Sigmoid colon (tissue), 7 donors: Measurements from ENCODE around the gene REXO1. TPM values are rescaled to one million over a fixed set of nuclear protein-coding genes. Genes with fewer than 3 reads are reported as not detected.

Experiments
- DNase-seq: peaks from one replicate; pipeline ENCODE4 v3.0.0-alpha.2; 2019
- H3K27ac ChIP-seq, 4 donors: fragments of 200-600 bp; sonication (generic); one replicate each; pipeline ENCODE4 v1.5.1; 2016 to 2019; ENCODE audit warnings: mild to moderate bottlenecking in 1 of 4
- H3K27me3 ChIP-seq, 3 donors: fragments of 200-600 bp; sonication (generic); one replicate each; pipeline ENCODE4 v1.5.1; 2019; ENCODE audit warnings: mild to moderate bottlenecking in 1 of 3
- H3K36me3 ChIP-seq, 4 donors: fragments of 200-600 bp; sonication (generic); one replicate each; pipeline ENCODE4 v1.5.1; 2016 to 2019
- H3K4me1 ChIP-seq, 4 donors: fragments of 200-600 bp; sonication (generic); one replicate each; pipeline ENCODE4 v1.5.1; 2017 to 2019
- H3K4me3 ChIP-seq, 4 donors: fragments of 200-600 bp; sonication (generic); one replicate each; pipeline ENCODE4 v1.5.1; 2017 to 2019; ENCODE audit warnings: mild to moderate bottlenecking in 2 of 4, moderate library complexity in 1 of 4
- H3K9me3 ChIP-seq, 4 donors: fragments of 200-600 bp in 3 of 4; sonication (generic) in 3 of 4; one replicate each; pipeline versions ENCODE4 v1.5.1 to v1.6.1; 2013 to 2019
- CTCF ChIP-seq, 4 experiments: fragments of 450-650 bp in 3 of 4; fragments of 200-600 bp in 1 of 4; IDR thresholded peaks; one replicate each; pipeline ENCODE4 v1.5.1; 2016 to 2019; ENCODE audit warnings: antibody characterized with exemption in 4 of 4, mild to moderate bottlenecking in 3 of 4, moderate library complexity in 2 of 4
- EP300 ChIP-seq, 4 donors: sonication (generic); formaldehyde crosslinking; IDR thresholded peaks; one replicate each; pipeline ENCODE4 v1.6.1; 2017; ENCODE audit warnings: antibody characterized with exemption in 4 of 4
- POLR2A ChIP-seq, 2 donors: fragments of 450-650 bp; IDR thresholded peaks; one replicate each; pipeline ENCODE4 v1.6.1; 2016; ENCODE audit warnings: antibody characterized with exemption in 2 of 2, mild to moderate bottlenecking in 2 of 2, moderate library complexity in 2 of 2
- POLR2AphosphoS5 ChIP-seq, 4 donors: sonication (generic); formaldehyde crosslinking; IDR thresholded peaks; one replicate each; pipeline ENCODE4 v1.6.1; 2017; ENCODE audit warnings: antibody characterized with exemption in 4 of 4
- WGBS, 2 donors: extraction: QIAGEN DNeasy Blood & Tissue Kit; methylation state at CpG; one replicate each; pipeline ENCODE4 v1.1.7; 2013; 5-methylcytosine and 5-hydroxymethylcytosine counted together
- intact Hi-C: fragments of 100-400 bp; cut with DNase I; formaldehyde crosslinking; loops from one replicate; pipeline ENCODE4 v1.15.1; 2023
- polyA plus RNA-seq, 3 donors: library from polyadenylated mRNA; stranded (reverse); fragments of 200-250 nt; gene quantifications; one replicate each; pipeline ENCODE4 v1.2.3, GENCODE V29; 2013
- total RNA-seq, 4 donors: library from RNA; depleted of rRNA; stranded (reverse); fragments of >200 nt; gene quantifications; one replicate each; pipeline ENCODE4 v1.1.0, GENCODE V29; 2016
- donor health status: healthy with polysubstance abuse.
- donor health status: Bipolar disorder and iron deficiency.
- donor health status: healthy.

REXO1 gene
- total and polyA plus RNA-seq, 7 donors, result 8.6 to 61.8 (median 11.1) TPM

DNA sequence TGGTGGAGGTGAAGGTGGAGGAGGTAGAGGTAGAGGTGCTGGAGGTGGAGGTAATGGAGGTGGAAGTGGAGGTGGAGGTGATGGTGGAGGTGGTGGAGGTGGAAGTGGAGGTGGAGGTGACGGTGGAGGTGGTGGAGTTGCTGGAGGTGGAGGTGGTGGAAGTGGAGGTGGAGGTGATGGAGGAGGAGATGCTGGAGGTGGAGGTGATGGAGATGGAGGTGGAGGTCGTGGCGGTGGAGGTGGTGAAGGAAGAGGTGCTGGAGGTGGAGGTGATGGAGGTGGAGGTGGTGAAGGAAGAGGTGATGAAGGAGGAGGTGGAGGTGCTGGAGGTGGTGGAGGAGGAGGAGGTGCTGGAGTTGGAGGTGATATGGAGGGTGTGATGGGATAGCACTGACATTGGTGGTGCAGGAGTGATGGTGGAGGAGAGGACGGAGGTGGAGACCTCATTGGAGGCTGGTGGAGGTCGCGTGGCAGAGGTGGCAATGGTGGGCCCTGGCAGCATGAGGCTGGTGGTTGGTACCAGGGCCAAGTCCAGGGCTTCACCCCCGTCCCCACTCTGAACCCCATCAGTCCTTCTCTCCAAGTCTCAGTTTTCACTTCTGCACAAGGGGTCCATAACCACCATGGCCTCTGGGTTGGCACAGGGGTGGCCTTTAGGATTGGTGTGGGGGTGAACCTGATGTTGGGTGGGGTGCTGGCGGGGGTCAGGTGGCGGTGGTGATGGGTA lies 79.2 kb downstream of the REXO1 start:
- Histone ChIP-seq H3K4me3 (no peak overlapping the region), H3K27ac (no peak overlapping the region), H3K27me3 (peaks cover 26 to 94% (median 77%) of the 10 kb centered on the region in 3 donors), H3K9me3 (peaks cover 7 to 14% (median 9%) of the 10 kb centered on the region in 4 donors), H3K36me3 (no peaks in the 10 kb centered on the region), H3K4me1 (peaks cover 0 to 5% (median 0%) of the 10 kb centered on the region in 4 donors)
- intact Hi-C loops, result loop anchor here (2.0 to 10.0 kb wide), 3 partner anchors 97 to 314 kb away; partner anchors contain the start of gene APC2
- 73 to 76% methylated on average over 9 of the region's 9 CpGs for WGBS, 2 donors
- TF ChIP-seq EP300 (IDR thresholded peaks at IDR 0.05) (no peak), POLR2AphosphoS5 (IDR thresholded peaks at IDR 0.05) (no peak), POLR2A (IDR thresholded peaks at IDR 0.05) (no peak), CTCF (IDR thresholded peaks at IDR 0.05) (no peak)
- no peak for DNase-seq

DNA sequence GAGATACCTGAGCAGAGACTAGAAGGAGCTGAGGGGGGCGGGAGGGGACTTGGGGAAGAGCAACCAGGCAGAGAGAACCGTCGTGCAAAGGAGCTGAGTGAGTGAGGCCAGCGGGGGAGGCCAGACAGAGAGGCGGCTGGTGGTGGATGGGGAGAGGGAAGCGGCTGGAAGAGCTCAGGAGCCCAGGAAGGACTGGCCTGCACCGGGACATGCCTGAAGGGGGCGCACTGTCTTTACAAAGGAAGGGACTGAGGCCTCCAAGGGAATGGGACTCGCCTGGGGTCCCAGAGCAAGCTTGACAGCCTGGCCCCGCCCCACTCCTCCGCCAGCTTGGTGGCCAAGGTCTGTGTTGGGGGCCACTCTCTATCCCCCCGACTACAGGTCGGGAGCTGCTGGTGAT lies 80.0 kb downstream of the REXO1 start:
- Histone ChIP-seq H3K4me1 (peaks cover 0 to 5% (median 0%) of the 10 kb centered on the region in 4 donors), H3K4me3 (no peak overlapping the region), H3K36me3 (no peaks in the 10 kb centered on the region), H3K27ac (no peak overlapping the region), H3K9me3 (peaks cover 7 to 14% (median 9%) of the 10 kb centered on the region in 4 donors), H3K27me3 (peaks cover 28 to 94% (median 79%) of the 10 kb centered on the region in 3 donors)
- DNase-seq, result no peak
- TF ChIP-seq POLR2A (IDR thresholded peaks at IDR 0.05), result no peak
- TF ChIP-seq EP300 (IDR thresholded peaks at IDR 0.05), result no peak
- TF ChIP-seq CTCF (IDR thresholded peaks at IDR 0.05), result no peak
- TF ChIP-seq POLR2AphosphoS5 (IDR thresholded peaks at IDR 0.05), result no peak
- 24% methylated on average over 13 of the region's 13 CpGs for WGBS, 2 donors
- intact Hi-C loops, result loop anchor here (2.0 to 10.0 kb wide), 3 partner anchors 96 to 313 kb away; partner anchors contain the start of gene APC2

DNA sequence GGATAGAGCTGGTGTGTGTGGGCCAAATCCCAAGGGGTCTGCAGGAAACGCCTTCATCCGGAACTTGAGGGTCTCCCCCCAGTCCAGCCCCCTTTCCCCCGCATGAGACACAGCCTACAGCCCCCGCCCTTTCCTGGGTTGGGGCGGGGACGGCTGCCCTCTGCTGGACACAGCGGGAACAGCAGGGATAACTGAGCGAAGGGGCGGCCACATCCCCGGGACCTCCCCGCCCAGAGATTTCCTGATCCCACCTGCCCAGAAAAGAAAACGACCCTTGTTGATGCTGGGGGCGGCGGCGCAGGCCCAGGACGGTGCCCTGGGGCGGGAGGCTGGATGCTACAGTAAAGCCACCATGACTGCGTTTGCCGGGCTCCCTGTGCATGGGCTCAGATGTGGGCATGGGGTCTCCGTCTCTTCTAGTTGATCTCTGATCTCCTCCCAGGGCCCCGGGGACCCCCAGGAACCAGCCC lies 80.8 kb downstream of the REXO1 start:
- TF ChIP-seq POLR2A (IDR thresholded peaks at IDR 0.05) (no peak), CTCF (IDR thresholded peaks at IDR 0.05) (peak; percentile 70 to 98 (median 92)), POLR2AphosphoS5 (IDR thresholded peaks at IDR 0.05) (no peak)
- intact Hi-C loops, result loop anchor here (2.0 to 10.0 kb wide), 3 partner anchors 59 to 313 kb away; partner anchors contain the start of gene APC2
- 4% methylated on average over 21 of the region's 21 CpGs for WGBS, 2 donors
- DNase-seq, result no peak
- Histone ChIP-seq H3K4me3 (no peak overlapping the region), H3K27me3 (peaks cover 31 to 98% (median 86%) of the 10 kb centered on the region in 3 donors), H3K36me3 (no peaks in the 10 kb centered on the region), H3K27ac (no peak overlapping the region), H3K4me1 (peaks cover 0 to 5% (median 0%) of the 10 kb centered on the region in 4 donors), H3K9me3 (peaks cover 7 to 14% (median 9%) of the 10 kb centered on the region in 4 donors)

DNA sequence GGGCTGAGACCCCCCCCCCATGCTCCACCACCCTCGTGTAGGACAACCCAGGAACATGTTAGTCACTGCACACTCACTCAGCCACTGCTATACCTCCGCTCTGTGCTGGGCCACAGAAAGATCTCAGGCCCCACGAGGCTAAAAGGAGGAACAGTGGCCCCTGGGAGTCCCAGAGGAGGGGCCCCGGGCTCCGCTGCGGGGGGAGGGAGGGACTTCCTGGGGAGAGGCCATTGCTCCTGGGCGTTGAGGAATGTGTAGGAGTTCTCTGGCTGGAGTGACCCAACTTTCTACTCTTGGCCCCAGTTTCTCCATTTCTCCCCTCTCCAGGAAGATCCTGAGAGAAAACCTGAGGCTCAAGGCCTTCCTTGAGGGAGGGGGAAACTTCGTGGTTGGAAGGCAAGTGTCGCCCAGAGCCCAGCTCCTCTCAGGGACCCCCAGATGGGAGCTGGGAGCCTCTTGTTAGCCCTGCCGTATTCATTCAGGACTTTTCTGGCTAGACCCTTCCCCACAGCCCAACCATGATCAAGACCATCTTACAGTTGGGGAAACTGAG lies 81.4 kb downstream of the REXO1 start:
- TF ChIP-seq POLR2A (IDR thresholded peaks at IDR 0.05), result no peak
- no peak for TF ChIP-seq EP300 (IDR thresholded peaks at IDR 0.05)
- intact Hi-C loops, result loop anchor here (2.0 to 10.0 kb wide), 3 partner anchors 60 to 312 kb away; partner anchors contain the start of gene APC2
- peaks cover 33 to 99% (median 92%) of the 10 kb centered on the region in 3 donors for H3K27me3 ChIP-seq
- H3K27ac ChIP-seq, result no peak overlapping the region
- H3K4me3 ChIP-seq, result no peak overlapping the region
- WGBS, 2 donors, result 16% methylated on average over 10 of the region's 10 CpGs
- DNase-seq, result no peak
- peaks cover 7 to 14% (median 9%) of the 10 kb centered on the region in 4 donors for H3K9me3 ChIP-seq
- no peaks in the 10 kb centered on the region for H3K36me3 ChIP-seq
- H3K4me1 ChIP-seq, result peaks cover 0 to 5% (median 0%) of the 10 kb centered on the region in 4 donors
